Smooth muscle cell (in vitro differentiated cells): ENCODE data around the gene ART4. TPM values are rescaled to one million over a fixed set of nuclear protein-coding genes. Genes with fewer than 3 reads are reported as not detected.
A peak's percentile ranks its signal among the peaks of the same experiment; 100 is the strongest.

Experiments
- DNase-seq: peaks from one replicate; lab custom pipeline; 2025; ENCODE audit not compliant: unreplicated experiment; lab: John Stamatoyannopoulos, UW
- H2AFZ ChIP-seq: fragments of 200-600 bp; sonication (generic); 2 replicates; pipeline ENCODE4 v1.6.0; 2016; ENCODE audit warnings: antibody characterized with exemption, low read depth, mild to moderate bottlenecking
- H3F3A ChIP-seq: fragments of 200-600 bp; sonication (generic); 2 replicates; pipeline ENCODE4 v1.6.0; 2017; ENCODE audit warnings: antibody characterized with exemption, low read depth
- H3K27ac ChIP-seq: fragments of 200-600 bp; sonication (generic); 2 replicates; pipeline ENCODE4 v1.5.1; 2016; ENCODE audit warnings: low read depth, mild to moderate bottlenecking
- H3K27me3 ChIP-seq: fragments of 200-600 bp; sonication (generic); 2 replicates; pipeline ENCODE4 v1.6.1; 2016; ENCODE audit warnings: low read depth, mild to moderate bottlenecking
- H3K36me3 ChIP-seq: fragments of 200-600 bp; sonication (generic); 2 replicates; pipeline ENCODE4 v1.5.1; 2016; ENCODE audit warnings: low read depth
- H3K4me1 ChIP-seq: fragments of 200-600 bp; sonication (generic); 2 replicates; pipeline ENCODE4 v1.5.1; 2016; ENCODE audit warnings: low read depth
- H3K4me2 ChIP-seq: fragments of 200-600 bp; sonication (generic); 2 replicates; pipeline ENCODE4 v1.6.0; 2016; ENCODE audit warnings: mild to moderate bottlenecking
- H3K4me3 ChIP-seq: fragments of 200-600 bp; sonication (generic); 2 replicates; pipeline ENCODE4 v1.5.1; 2016; ENCODE audit warnings: mild to moderate bottlenecking
- H3K79me2 ChIP-seq: fragments of 200-600 bp; sonication (generic); 2 replicates; pipeline ENCODE4 v1.6.0; 2016; ENCODE audit warnings: low read depth, mild to moderate bottlenecking
- H3K9ac ChIP-seq: fragments of 200-600 bp; sonication (generic); 2 replicates; pipeline ENCODE4 v1.6.0; 2016; ENCODE audit warnings: low read depth
- H3K9me3 ChIP-seq: fragments of 200-600 bp; sonication (generic); replicated peaks from 2 replicates; pipeline ENCODE4 v1.5.1; 2016; ENCODE audit warnings: low read depth
- H4K20me1 ChIP-seq: fragments of 200-600 bp; sonication (generic); 2 replicates; pipeline ENCODE4 v1.6.0; 2016; ENCODE audit warnings: low read depth
- WGBS: methylation state at CpG from one replicate; pipeline ENCODE4 v1.1.7; 2016; ENCODE audit warnings: low lambda C conversion rate; 5-methylcytosine and 5-hydroxymethylcytosine counted together
- polyA plus RNA-seq: library from polyadenylated mRNA; unstranded; fragments of >200 nt; fragmentation: Nextera tagmentation; extraction: Ambion mirVana; gene quantifications from 2 replicates; pipeline ENCODE4 v1.2.1, GENCODE V29; 2016
- total RNA-seq: library from RNA; depleted of rRNA; stranded (reverse); fragments of >200 nt; gene quantifications from 2 replicates; pipeline ENCODE4 v1.2.3, GENCODE V29; 2014
- TF ChIP-seq, protein P1 (sequence below): fragments of 200-600 bp; sonication (generic); IDR thresholded peaks from 2 replicates; pipeline ENCODE4 v1.5.1; 2017; ENCODE audit warnings: borderline replicate concordance, mild to moderate bottlenecking, antibody characterized with exemption; ENCODE audit not compliant: insufficient read depth, poor library complexity, severe bottlenecking

Gene ART4
- total and polyA plus RNA-seq, 2 experiments from 2014 or later, result 1.7 to 9.0 TPM

DNA sequence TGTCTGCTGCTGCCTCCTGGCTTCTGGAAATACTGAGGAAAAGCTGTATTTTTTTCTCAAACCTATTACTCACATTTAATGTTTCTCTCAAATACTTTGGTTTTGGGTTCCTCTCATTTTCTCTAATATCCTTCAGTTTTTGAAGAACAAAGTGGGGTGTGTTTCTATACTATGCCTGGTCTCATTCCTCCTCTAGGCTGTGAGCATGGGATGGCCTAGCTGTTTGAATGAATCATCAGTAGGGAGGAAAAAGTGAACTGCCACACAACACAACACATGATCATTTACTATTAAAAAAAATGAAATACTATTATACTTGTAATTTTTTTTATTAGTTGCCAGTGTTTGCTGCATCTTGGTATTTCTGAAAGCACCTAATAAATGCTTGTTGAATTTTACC lies 18.1 kb downstream of the ART4 start:
- no peaks in the 10 kb centered on the region for H4K20me1 ChIP-seq
- peak overlapping the region; percentile 92 for H3K27ac ChIP-seq
- peak overlapping the region; percentile 55 for H3K9ac ChIP-seq
- H3K27me3 ChIP-seq, result no peaks in the 10 kb centered on the region
- H3K4me2 ChIP-seq, result peak overlapping the region; percentile 35
- peaks cover 19% of the 10 kb centered on the region for H3F3A ChIP-seq
- no peaks in the 10 kb centered on the region for H3K9me3 ChIP-seq
- H3K4me1 ChIP-seq, result peaks cover 14% of the 10 kb centered on the region
- H3K36me3 ChIP-seq, result no peaks in the 10 kb centered on the region
- peak overlapping the region; percentile 81 for H2AFZ ChIP-seq
- no peak overlapping the region for H3K4me3 ChIP-seq
- TF ChIP-seq, protein P1, sequence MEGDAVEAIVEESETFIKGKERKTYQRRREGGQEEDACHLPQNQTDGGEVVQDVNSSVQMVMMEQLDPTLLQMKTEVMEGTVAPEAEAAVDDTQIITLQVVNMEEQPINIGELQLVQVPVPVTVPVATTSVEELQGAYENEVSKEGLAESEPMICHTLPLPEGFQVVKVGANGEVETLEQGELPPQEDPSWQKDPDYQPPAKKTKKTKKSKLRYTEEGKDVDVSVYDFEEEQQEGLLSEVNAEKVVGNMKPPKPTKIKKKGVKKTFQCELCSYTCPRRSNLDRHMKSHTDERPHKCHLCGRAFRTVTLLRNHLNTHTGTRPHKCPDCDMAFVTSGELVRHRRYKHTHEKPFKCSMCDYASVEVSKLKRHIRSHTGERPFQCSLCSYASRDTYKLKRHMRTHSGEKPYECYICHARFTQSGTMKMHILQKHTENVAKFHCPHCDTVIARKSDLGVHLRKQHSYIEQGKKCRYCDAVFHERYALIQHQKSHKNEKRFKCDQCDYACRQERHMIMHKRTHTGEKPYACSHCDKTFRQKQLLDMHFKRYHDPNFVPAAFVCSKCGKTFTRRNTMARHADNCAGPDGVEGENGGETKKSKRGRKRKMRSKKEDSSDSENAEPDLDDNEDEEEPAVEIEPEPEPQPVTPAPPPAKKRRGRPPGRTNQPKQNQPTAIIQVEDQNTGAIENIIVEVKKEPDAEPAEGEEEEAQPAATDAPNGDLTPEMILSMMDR, result no peak
- DNase-seq, result no peak
- H3K79me2 ChIP-seq, result peaks cover 7% of the 10 kb centered on the region

DNA sequence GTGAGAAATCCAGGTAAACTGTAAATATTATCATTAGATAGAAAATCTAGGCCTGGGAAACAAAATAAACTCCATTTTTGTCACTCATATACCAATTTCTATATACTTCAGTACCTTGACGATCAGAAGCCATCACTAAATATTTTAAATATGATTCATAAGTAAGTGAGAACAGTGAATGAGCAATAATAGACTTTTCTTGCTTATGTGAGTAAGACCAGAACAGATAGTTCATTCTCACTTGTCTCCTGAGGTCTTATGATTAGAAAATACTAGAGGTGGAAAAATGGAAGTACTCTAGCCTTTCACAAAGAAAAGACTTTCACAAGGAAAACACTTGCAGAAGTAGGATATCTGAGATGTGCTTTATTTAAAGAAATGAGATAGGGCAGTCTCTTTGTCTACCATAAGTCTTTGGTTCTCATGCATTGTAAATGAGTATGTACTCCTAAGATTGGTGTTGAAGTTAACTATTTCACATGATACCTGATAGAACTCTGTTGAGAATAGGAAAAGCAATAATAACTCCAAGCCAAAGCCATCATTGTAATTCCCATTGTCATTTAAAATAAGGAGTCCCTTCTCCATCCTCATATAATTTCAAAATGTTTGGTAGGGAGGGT lies 19.2 kb downstream of the ART4 start:
- TF ChIP-seq, protein P1, result no peak
- H3K79me2 ChIP-seq, result peaks cover 7% of the 10 kb centered on the region
- WGBS, result 48% methylated on average over 1 of the region's 1 CpG
- H3K4me2 ChIP-seq, result no peak overlapping the region
- H2AFZ ChIP-seq, result no peak overlapping the region
- no peaks in the 10 kb centered on the region for H4K20me1 ChIP-seq
- no peak overlapping the region for H3K4me3 ChIP-seq
- no peak for DNase-seq
- peak overlapping the region; percentile 30 for H3K9ac ChIP-seq
- no peaks in the 10 kb centered on the region for H3K9me3 ChIP-seq
- H3K27me3 ChIP-seq, result no peaks in the 10 kb centered on the region
- peak overlapping the region; percentile 92 for H3K27ac ChIP-seq
- no peaks in the 10 kb centered on the region for H3K36me3 ChIP-seq
- H3K4me1 ChIP-seq, result peaks cover 14% of the 10 kb centered on the region
- H3F3A ChIP-seq, result peaks cover 19% of the 10 kb centered on the region

DNA sequence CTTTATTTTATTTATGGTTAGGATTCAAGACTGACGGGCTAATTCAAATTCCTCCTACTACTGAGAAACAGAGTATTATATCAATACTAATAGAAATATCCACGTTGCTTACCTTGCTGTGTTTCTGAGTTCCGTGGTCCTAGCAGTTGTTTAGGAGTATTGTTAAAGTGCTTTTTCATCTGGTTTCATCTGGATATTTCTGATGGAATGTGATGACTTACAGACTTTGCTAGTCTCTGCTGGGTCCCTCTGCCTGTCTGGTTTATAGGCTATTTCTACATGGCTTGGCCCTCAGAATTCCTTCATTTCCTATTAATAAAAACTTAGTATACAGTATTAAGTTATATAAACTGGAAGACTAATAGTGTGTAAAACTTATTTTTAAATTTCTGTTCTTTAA lies 29.3 kb downstream of the ART4 start, which contains the start of gene SMCO3:
TSS of gene SMCO3 (minus strand) at position 169 of the 400 bp plus-strand sequence. CDS start 7,502 bp downstream, outside the sequence.
- Histone ChIP-seq H4K20me1 (no peaks in the 10 kb centered on the region), H3K36me3 (no peaks in the 10 kb centered on the region), H2AFZ (peak within 1 kb of the TSS; percentile 62), H3K27ac (no peak within 1 kb of the TSS), H3K79me2 (peaks cover 2% of the 10 kb centered on the region), H3K9me3 (no peaks in the 10 kb centered on the region), H3F3A (no peaks in the 10 kb centered on the region), H3K4me1 (no peaks in the 10 kb centered on the region), H3K4me2 (peak within 1 kb of the TSS; percentile 53), H3K9ac (no peak within 1 kb of the TSS), H3K27me3 (no peaks in the 10 kb centered on the region), H3K4me3 (peak within 1 kb of the TSS; percentile 23)
- DNase-seq, result no peak
- 79% methylated on average over 3 of the region's 3 CpGs for WGBS
- TF ChIP-seq, protein P1, result no peak

DNA sequence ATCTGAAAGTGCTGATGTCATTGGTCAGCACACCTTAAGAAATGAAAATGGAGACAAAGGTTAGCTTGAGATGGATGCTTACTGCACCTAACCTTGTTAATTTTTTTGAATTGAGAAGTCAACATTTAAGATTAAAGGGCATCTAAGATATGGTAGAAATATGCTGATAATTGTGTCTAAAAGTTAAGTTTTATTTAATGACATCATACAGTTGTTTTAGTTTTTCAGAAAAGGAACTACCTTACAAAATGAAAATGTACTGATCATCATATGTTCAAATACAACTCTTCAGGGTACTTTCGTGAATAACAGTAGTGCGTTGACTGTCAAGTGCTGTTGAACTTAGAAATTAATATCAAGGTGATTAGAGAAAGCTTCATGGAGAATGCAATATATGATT lies 31.8 kb downstream of the ART4 start:
- no peak overlapping the region for H3K4me2 ChIP-seq
- no peaks in the 10 kb centered on the region for H3K27me3 ChIP-seq
- no peaks in the 10 kb centered on the region for H3K36me3 ChIP-seq
- no peak overlapping the region for H2AFZ ChIP-seq
- TF ChIP-seq, protein P1, result no peak
- WGBS, result 99% methylated on average over 2 of the region's 2 CpGs
- H3K4me3 ChIP-seq, result no peak overlapping the region
- H3K9ac ChIP-seq, result no peak overlapping the region
- H4K20me1 ChIP-seq, result no peaks in the 10 kb centered on the region
- no peaks in the 10 kb centered on the region for H3K9me3 ChIP-seq
- H3K4me1 ChIP-seq, result no peaks in the 10 kb centered on the region
- no peaks in the 10 kb centered on the region for H3F3A ChIP-seq
- no peak overlapping the region for H3K27ac ChIP-seq
- no peak for DNase-seq
- peaks cover 2% of the 10 kb centered on the region for H3K79me2 ChIP-seq
